Keratinocyte (primary cell): ENCODE measurements around the gene HRH3. TPM values are rescaled to one million over a fixed set of nuclear protein-coding genes. Genes with fewer than 3 reads are reported as not detected.

ENCODE experiments used
- DNase-seq: peaks from one replicate; pipeline ENCODE4 v3.0.0-alpha.2; 2011; ENCODE audit warnings: low read depth, missing footprints, low spot score
- FAIRE-seq: peaks from 2 replicates; lab custom pipeline; 2011; peaks lifted over from hg19 to GRCh38; lab: Jason Lieb, UNC
- H2AFZ ChIP-seq: 2 replicates; pipeline ENCODE4 v1.6.0; 2012; ENCODE audit warnings: low read length, control low read depth, inconsistent platforms; ENCODE audit not compliant: control insufficient read depth
- H3K27ac ChIP-seq: 2 replicates; pipeline ENCODE4 v1.5.1; 2011; ENCODE audit warnings: low read length; ENCODE audit not compliant: control insufficient read depth, insufficient read depth
- H3K27me3 ChIP-seq: 3 replicates; pipeline ENCODE4 v1.6.0; 2011; ENCODE audit warnings: low read length; ENCODE audit not compliant: control insufficient read depth, insufficient read depth; ENCODE audit errors: extremely low read depth
- H3K36me3 ChIP-seq, 2 experiments: 2 replicates in 1 of 2; 3 replicates in 1 of 2; pipeline ENCODE4 v1.5.1; 2011; ENCODE audit warnings: low read length in 2 of 2, mild to moderate bottlenecking in 1 of 2; ENCODE audit not compliant: control insufficient read depth in 2 of 2, insufficient read depth in 2 of 2; ENCODE audit errors: extremely low read depth in 1 of 2
- H3K4me1 ChIP-seq: 3 replicates; pipeline ENCODE4 v1.5.1; 2011; ENCODE audit warnings: low read length; ENCODE audit not compliant: control insufficient read depth, insufficient read depth; ENCODE audit errors: extremely low read depth
- H3K4me2 ChIP-seq: 3 replicates; pipeline ENCODE4 v1.6.0; 2011; ENCODE audit warnings: low read depth, low read length; ENCODE audit not compliant: control insufficient read depth, insufficient read depth; ENCODE audit errors: extremely low read depth
- H3K4me3 ChIP-seq, 3 experiments: fragments of 200-600 bp in 1 of 3; sonication (generic) in 1 of 3; 2 replicates in 2 of 3; 3 replicates in 1 of 3; pipeline ENCODE4 v1.5.1; 2011 to 2016; ENCODE audit warnings: low read length in 3 of 3, mild to moderate bottlenecking in 3 of 3, control low read depth in 2 of 3, inconsistent platforms in 1 of 3, low read depth in 1 of 3, mixed read lengths in 1 of 3, mixed run types in 1 of 3, moderate library complexity in 1 of 3; ENCODE audit not compliant: control insufficient read depth in 2 of 3, insufficient read depth in 2 of 3; ENCODE audit errors: extremely low read depth in 1 of 3
- H3K79me2 ChIP-seq: 2 replicates; pipeline ENCODE4 v1.6.0; 2012; ENCODE audit warnings: low read length; ENCODE audit not compliant: control insufficient read depth, insufficient read depth
- H3K9ac ChIP-seq: 3 replicates; pipeline ENCODE4 v1.6.0; 2011; ENCODE audit warnings: low read length; ENCODE audit not compliant: control insufficient read depth, insufficient read depth; ENCODE audit errors: extremely low read depth
- H3K9me1 ChIP-seq: 3 replicates; pipeline ENCODE4 v1.6.0; 2011; ENCODE audit warnings: low read length; ENCODE audit not compliant: control insufficient read depth, insufficient read depth; ENCODE audit errors: extremely low read depth
- H3K9me3 ChIP-seq: 2 replicates; pipeline ENCODE4 v1.5.1; 2012; ENCODE audit warnings: low read depth, low read length; ENCODE audit not compliant: control insufficient read depth
- H4K20me1 ChIP-seq: 3 replicates; pipeline ENCODE4 v1.6.0; 2011; ENCODE audit warnings: low read length; ENCODE audit not compliant: control insufficient read depth, insufficient read depth; ENCODE audit errors: extremely low read depth
- CTCF ChIP-seq, 3 experiments: IDR thresholded peaks in 1 of 3; conservative IDR thresholded peaks in 1 of 3; optimal IDR thresholded peaks in 1 of 3; 2 replicates in 2 of 3; 3 replicates in 1 of 3; pipeline versions ENCODE3 to v1.5.1; 2011; ENCODE audit warnings: low read length in 3 of 3, mild to moderate bottlenecking in 3 of 3, moderate library complexity in 2 of 3, control low read depth in 1 of 3, inconsistent platforms in 1 of 3; ENCODE audit not compliant: insufficient read depth in 2 of 3; ENCODE audit errors: extremely low read depth in 1 of 3
- EZH2 ChIP-seq: IDR thresholded peaks from one replicate; pipeline ENCODE4 v1.6.1; 2012; ENCODE audit warnings: inconsistent platforms, mild to moderate bottlenecking, low read length, moderate library complexity
- dilution Hi-C: fragments of 300-500 bp; cut with MboI; formaldehyde crosslinking; loops from one replicate; pipeline ENCODE4 v1.7.0; 2020; ENCODE audit warnings: low sequenced_read_pairs; ENCODE audit not compliant: extremely low pct_ligation_motif_present
- polyA plus RNA-seq, 5 experiments: library from polyadenylated mRNA; depleted of rRNA in 3 of 5; stranded (reverse) in 3 of 5; stranded (forward) in 1 of 5; unstranded in 1 of 5; fragments of >200 nt; gene quantifications; 1 replicate in 1 of 5; 2 replicates in 3 of 5; 3 replicates in 1 of 5; pipeline versions ENCODE4 v1.2.1 to v1.2.3, GENCODE V29; 2011 to 2012; ENCODE audit warnings: missing spikeins in 2 of 5, low read depth in 1 of 5, low replicate concordance in 1 of 5

HRH3 gene
- polyA plus RNA-seq, 1 donor (not counting 4 experiments of a cell fraction or from before 2014, with no cell fraction given), result not detected

DNA sequence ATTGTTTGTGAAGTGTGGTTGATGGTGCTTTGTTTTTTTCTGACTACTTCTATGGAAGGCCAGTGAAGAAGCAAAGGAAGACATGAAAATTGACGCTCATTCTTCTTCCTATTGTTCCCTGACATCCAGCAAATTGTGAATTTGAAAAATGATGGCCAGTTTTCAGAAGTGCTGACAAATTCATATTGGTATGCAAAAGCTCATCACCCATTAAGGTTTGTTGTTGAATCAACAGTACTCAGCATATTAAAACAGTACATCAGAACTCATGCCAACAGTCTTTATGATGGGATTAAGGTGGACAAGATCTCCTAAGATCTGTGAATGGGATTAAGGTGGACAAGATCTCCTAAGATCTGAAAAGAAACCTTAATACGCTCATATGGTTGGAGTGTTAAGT is 38.3 kb downstream of the HRH3 start:
- FAIRE-seq, result no peak

GRCh38 chr20:62179162-62179504 is 40.9 kb downstream of the HRH3 start:
- H3K27me3 ChIP-seq, result no peaks in the 10 kb centered on the region
- DNase-seq (no peak), FAIRE-seq (no peak)
- H3K27ac ChIP-seq, result no peak overlapping the region
- H3K9ac ChIP-seq, result no peak overlapping the region
- TF ChIP-seq EZH2, result no peak
- no peak for TF ChIP-seq CTCF (optimal IDR thresholded peaks at IDR 0.05 in 1 of 3, IDR thresholded peaks at IDR 0.05 in 1 of 3, conservative IDR thresholded peaks at IDR 0.05 in 1 of 3; ENCODE audit: extremely low read depth in 1 of 3, insufficient read depth in 2 of 3, low read length in 3 of 3)
- H3K79me2 ChIP-seq, result peaks cover 11% of the 10 kb centered on the region
- no peak overlapping the region for H2AFZ ChIP-seq
- H3K4me1 ChIP-seq, result peaks cover 12% of the 10 kb centered on the region
- no peaks in the 10 kb centered on the region for H4K20me1 ChIP-seq
- no peaks in the 10 kb centered on the region for H3K9me1 ChIP-seq
- no peaks in the 10 kb centered on the region for H3K9me3 ChIP-seq
- no peak overlapping the region for H3K4me2 ChIP-seq
- dilution Hi-C loops, result no loop called here
- H3K36me3 ChIP-seq, result peaks cover 8 to 15% of the 10 kb centered on the region in 2 experiments
- no peak overlapping the region for H3K4me3 ChIP-seq

More for the DNA sequence above, 38.3 kb downstream of the HRH3 start:
- no peak for DNase-seq
- TF ChIP-seq CTCF (optimal IDR thresholded peaks at IDR 0.05 in 1 of 3, IDR thresholded peaks at IDR 0.05 in 1 of 3, conservative IDR thresholded peaks at IDR 0.05 in 1 of 3; ENCODE audit: extremely low read depth in 1 of 3, insufficient read depth in 2 of 3, low read length in 3 of 3), result no peak
- no peak for TF ChIP-seq EZH2
- Histone ChIP-seq H3K36me3 (peaks cover 5 to 7% of the 10 kb centered on the region in 2 experiments), H3K4me1 (peaks cover 14% of the 10 kb centered on the region), H3K27me3 (no peaks in the 10 kb centered on the region), H3K9me1 (no peaks in the 10 kb centered on the region), H4K20me1 (no peaks in the 10 kb centered on the region), H3K79me2 (peaks cover 31% of the 10 kb centered on the region), H3K4me3 (peak overlapping the region in 2 of 3 experiments; percentile 88 to 89), H3K9me3 (no peaks in the 10 kb centered on the region), H3K4me2 (peak overlapping the region; percentile 90), H2AFZ (no peak overlapping the region), H3K9ac (peak overlapping the region; percentile 93), H3K27ac (no peak overlapping the region)
- dilution Hi-C loops, result no loop called here
